ENCODE results near the gene CNNM1. TPM values are rescaled to one million over a fixed set of nuclear protein-coding genes. Genes with fewer than 3 reads are reported as not detected.

The CNNM1 gene
- total RNA-seq, 2 donors from 2014 or later: 1.3 to 1.6 TPM

GRCh38 chr10:99432047-99432446, 102.9 kb downstream of the CNNM1 start:
- H3K4me1 ChIP-seq: peaks cover 70% of the 10 kb centered on the region
- H3K4me3 ChIP-seq: no peak overlapping the region
- TF ChIP-seq POLR2A (IDR thresholded peaks at IDR 0.05) (no peak), CTCF (IDR thresholded peaks at IDR 0.05) (no peak)
- H3K36me3 ChIP-seq (replicated peaks in 1 of 2; ENCODE audit: insufficient read depth in 1 of 2, low read depth in 2 of 2): no peaks in the 10 kb centered on the region
- no peaks in the 10 kb centered on the region for H3K9me3 ChIP-seq
- no peaks in the 10 kb centered on the region for H3K27me3 ChIP-seq
- DNase-seq (no peak), ATAC-seq (no peak)
- WGBS, 2 donors: 88 to 97% methylated on average over 4 of the region's 4 CpGs
- intact Hi-C loops (cut with DNase I): no loop called here
- peak overlapping the region in 3 of 4 donors; percentile 92 to 98 (median 96) for H3K27ac ChIP-seq

- Histone ChIP-seq H3K27ac (no peak overlapping the region), H3K4me1 (peaks cover 64% of the 10 kb centered on the region), H3K4me3 (no peak overlapping the region), H3K9me3 (no peaks in the 10 kb centered on the region), H3K27me3 (no peaks in the 10 kb centered on the region), H3K36me3 (replicated peaks in 1 of 2; ENCODE audit: insufficient read depth in 1 of 2, low read depth in 2 of 2) (no peaks in the 10 kb centered on the region)
- intact Hi-C loops (cut with DNase I): no loop called here
- TF ChIP-seq POLR2A (IDR thresholded peaks at IDR 0.05) (no peak), CTCF (IDR thresholded peaks at IDR 0.05) (no peak)
- no peak for DNase-seq
- ATAC-seq: no peak
- WGBS, 2 donors: 36 to 37% methylated on average over 6 of the region's 6 CpGs
Measured at GRCh38 chr10:99432881-99433280, 103.7 kb downstream of the CNNM1 start.

GRCh38 chr10:99433378-99434020, 104.3 kb downstream of the CNNM1 start:
- Histone ChIP-seq H3K4me3 (no peak overlapping the region), H3K9me3 (no peaks in the 10 kb centered on the region), H3K27me3 (no peaks in the 10 kb centered on the region), H3K36me3 (replicated peaks in 1 of 2; ENCODE audit: insufficient read depth in 1 of 2, low read depth in 2 of 2) (no peaks in the 10 kb centered on the region), H3K4me1 (peaks cover 58% of the 10 kb centered on the region), H3K27ac (no peak overlapping the region)
- DNase-seq (no peak), ATAC-seq (no peak)
- intact Hi-C loops (cut with DNase I): no loop called here
- 3 to 17% methylated on average over 1 of the region's 1 CpG for WGBS, 2 donors
- TF ChIP-seq POLR2A (IDR thresholded peaks at IDR 0.05) (no peak), CTCF (IDR thresholded peaks at IDR 0.05) (peak in 4 of 7 experiments; percentile 17 to 31 (median 24))

GRCh38 chr10:99435986-99436638, 107.0 kb downstream of the CNNM1 start:
- Histone ChIP-seq H3K27me3 (no peaks in the 10 kb centered on the region), H3K9me3 (no peaks in the 10 kb centered on the region), H3K4me3 (no peak overlapping the region), H3K27ac (no peak overlapping the region), H3K36me3 (replicated peaks in 1 of 2; ENCODE audit: insufficient read depth in 1 of 2, low read depth in 2 of 2) (no peaks in the 10 kb centered on the region), H3K4me1 (peaks cover 43% of the 10 kb centered on the region)
- 24 to 25% methylated on average over 5 of the region's 5 CpGs for WGBS, 2 donors
- DNase-seq (no peak), ATAC-seq (peak; percentile 56)
- TF ChIP-seq POLR2A (IDR thresholded peaks at IDR 0.05) (no peak), CTCF (IDR thresholded peaks at IDR 0.05) (peak; percentile 16 to 64 (median 48))
- intact Hi-C loops (cut with DNase I): loop anchor here (5.0 kb wide), 1 partner anchor 176 kb away; no protein-coding TSS in a partner anchor
